Colon (tissue), 2 donors: Measurements from ENCODE around the gene INSYN1.

Experiments
- FAIRE-seq: peaks from 2 replicates; lab custom pipeline; 2012; peaks lifted over from hg19 to GRCh38; lab: Jason Lieb, UNC
- donor health status: control.
- donor health status: control.

The INSYN1 gene

DNA sequence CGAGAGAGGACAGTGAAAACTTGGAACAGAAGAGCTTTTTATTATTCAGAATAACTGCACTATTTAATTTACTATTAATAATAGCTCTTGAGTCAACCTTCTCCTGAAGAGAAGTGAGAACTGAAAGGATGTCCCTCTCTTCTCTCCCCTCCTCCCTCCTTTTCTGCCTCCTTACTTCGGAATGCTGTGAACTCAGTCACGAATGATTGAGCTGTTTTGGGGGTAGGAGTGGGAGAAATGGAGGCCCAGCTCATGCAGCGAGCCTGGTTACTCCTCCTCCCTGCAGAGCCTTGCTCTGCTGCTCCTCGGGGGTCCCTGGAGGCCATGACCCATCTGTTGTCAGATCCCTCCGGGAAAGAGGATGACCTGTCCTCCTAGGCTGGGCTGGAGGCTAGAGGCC lies 20.3 kb upstream of the INSYN1 start:
- FAIRE-seq, result no peak

DNA sequence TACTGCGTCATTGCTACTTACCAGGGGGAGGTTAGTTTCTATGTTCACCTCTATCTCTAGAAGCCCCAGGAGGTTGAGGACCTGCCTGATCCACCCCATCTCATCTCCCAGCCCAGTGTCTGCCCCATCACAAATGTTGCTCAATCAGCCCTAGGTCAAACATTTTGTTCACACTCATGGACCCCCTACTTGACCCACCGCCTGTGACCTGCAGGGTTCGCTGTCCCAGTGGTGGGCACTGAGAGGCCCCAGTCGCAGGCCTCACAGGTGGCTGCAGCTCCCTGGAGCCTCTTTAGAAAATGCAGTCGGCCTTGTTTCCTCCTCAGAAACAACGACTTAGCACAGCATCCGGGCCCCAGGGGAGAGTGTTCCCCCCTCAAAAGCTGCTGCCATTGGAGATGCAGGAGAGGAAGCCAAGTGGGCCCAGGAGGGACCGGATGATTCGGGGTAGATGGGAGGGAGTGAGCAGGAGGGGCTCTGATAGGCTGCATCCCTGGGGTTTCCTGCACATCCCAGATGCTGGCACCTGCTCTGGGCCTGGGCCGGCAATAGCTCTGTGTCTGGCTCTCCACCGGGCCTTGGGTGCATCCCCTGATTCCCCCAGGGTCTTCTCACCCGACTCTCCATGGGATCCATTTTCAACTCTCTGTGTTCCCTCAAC lies 18.4 kb upstream of the INSYN1 start:
- FAIRE-seq, result no peak

DNA sequence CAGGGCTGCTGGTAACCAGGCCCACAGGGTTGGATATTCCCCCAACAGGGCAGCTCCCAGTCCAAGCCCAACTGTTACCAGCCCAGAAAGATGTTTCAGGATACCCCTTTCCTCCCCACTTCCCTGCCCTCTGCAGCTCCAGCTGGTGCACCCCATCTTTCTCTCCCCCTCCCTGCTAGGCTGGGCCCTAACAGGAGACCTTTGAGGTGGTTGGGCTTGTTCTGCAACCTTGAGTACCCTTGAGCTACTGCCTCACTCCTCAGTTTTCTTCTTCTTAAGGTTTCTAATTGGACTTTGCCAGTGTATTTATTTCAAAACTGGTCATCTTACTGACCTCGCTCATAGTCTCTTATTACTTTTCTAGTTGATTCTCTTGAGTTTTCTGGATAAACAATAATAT lies 16.9 kb upstream of the INSYN1 start:
- FAIRE-seq, result no peak

DNA sequence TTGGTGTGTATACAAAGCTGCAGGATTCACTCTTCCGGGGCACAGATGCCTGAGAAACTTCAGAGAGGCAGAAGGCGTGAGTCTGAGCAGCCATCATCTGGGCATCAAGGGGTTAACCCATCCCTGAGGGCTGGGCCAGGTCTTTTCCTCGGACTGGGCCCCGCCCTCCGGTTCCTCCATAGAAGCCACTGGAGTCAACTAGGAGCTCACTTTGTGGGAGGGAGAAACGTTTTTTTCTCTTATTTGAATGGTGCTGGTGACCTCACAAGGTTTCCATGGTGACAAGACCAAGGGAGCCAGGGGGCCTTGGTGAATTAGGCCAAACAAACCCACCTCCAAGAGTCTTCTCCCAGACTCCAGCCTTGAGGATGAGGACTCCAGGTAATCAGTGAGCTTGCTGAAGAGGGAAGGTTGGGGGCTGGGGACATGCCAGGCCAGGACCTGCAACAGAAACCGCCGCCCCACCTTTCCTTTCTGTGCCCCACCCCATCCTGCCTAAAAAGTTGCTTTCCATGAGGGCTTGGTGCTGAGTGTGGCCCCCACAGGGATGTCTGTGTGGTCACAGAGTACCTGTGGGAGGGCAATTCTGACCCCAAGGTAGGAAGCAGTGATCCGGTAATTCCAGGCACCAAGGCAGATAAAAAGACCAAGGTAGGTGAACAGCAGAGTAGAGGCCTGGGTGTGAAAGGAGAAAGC lies 14.8 kb upstream of the INSYN1 start:
- FAIRE-seq, result no peak

DNA sequence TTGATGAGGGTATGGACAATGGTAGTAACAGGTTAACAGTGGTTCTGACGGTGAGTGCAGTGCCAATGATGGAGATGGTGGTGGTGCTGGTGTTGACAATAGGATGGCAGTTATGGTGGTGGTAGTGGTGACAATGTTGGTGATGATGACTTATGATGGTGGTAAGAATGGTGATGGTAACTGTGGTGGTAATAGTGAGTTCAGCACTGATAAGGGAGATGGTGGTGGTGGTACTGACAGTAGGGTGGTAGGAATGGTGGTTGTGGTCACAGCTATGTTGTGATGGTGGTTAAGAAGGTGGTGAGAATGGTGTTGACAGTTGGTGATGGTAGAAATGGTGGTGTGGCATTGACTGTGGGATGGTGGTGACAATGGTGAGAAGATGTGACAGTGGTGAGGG lies 13.4 kb upstream of the INSYN1 start:
- no peak for FAIRE-seq

DNA sequence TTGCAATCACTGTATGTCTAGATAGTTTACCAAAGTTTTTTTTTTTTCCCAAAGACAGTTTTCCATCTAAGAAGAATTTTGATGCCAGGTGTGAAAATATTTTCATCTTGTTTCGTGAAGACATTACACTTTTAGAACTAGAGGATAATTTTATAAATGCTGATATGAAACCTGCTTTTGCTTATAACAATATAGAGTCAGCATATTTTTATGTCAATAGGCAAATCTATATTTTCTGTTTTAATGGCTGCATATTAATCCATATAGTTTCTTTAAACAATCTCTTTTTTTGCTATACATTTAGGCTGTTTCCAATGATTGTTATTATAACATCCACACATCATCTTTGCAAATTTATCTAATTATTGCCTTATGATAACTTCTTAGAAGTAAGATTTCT lies 12.6 kb upstream of the INSYN1 start:
- FAIRE-seq, result no peak

DNA sequence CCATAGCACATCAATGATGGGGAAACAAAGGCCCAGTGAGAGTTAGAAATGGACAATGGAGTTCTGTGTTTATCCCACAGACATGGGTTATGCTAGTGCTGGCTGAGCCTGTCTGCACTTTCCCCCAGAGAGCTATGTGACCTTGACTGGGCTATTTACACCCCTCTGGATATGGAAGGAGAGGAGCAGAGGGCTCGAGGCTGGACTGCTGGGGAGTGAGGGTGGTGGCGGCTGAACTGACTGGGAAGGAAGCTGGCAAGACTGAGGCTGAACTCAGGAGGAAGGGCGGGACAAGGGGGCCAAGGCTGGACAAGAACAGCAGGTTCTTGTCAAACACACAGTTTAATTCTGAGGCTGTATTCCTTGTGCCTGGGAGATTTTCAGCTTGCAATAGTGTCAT lies 10.8 kb upstream of the INSYN1 start:
- no peak for FAIRE-seq

DNA sequence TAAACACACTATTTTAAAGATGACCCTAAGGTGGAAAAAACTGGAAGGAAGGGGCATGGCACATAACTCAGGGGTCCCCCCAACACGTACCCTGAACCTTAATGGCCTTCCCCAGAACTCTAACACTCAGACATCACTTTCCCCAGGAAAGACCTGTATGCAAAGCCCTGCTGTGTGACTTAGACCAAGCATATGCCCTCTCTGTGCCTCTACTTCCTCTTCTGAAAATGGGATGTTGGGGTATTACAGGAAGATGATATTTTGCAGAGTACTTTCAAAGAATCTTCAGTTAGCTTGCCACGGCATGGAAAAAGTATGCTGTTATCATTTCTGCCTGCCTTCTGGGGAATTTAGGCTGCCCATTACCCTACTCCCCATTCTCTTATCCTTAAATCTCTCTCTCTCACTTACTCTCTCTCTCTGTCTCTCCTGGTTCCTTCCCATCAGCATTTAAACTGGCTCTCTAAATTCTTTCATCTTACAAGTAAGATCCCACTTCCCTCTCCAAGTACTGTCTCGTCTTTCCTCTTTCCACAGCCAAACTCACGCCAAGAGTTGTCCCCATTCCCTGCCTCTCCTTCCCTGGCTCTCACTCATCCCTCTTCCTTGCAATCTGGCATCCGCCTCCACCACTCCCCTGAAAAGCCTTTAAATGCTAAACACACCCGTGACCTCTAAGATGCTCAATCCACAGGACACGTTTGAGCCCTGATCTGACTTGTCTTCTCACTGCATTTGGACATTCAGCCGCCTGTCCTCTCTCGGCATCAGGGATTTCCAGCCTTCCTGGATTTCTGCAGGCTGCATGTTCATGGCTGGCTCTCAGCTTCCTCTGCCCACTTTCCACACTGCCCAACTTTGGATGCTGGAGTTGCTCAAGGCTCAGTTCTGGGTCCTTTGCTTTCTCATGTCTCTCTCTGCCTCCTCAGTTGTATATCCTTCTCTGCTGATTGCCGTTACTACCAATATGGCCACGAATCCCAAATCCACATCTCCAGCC lies 7.5 kb upstream of the INSYN1 start:
- no peak for FAIRE-seq

DNA sequence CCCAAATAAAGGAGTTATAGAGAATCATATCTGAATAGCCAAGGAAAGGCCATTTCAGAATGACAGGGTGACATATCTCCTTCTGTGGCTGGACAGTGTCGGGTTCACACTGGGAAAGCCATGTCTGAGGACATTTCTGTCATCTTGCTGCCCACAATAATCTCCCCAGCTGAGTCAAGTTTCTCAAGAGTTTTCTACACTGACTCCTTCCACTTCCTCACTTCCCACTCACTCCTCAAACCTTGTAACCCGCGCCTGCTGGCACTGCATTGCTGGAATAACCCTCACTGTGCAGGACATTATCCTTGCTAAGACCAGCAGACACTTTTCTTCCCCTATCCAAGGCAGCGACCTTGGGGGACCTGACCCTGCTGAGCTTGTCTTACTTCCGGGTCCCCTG lies 5.3 kb upstream of the INSYN1 start:
- FAIRE-seq, result no peak

DNA sequence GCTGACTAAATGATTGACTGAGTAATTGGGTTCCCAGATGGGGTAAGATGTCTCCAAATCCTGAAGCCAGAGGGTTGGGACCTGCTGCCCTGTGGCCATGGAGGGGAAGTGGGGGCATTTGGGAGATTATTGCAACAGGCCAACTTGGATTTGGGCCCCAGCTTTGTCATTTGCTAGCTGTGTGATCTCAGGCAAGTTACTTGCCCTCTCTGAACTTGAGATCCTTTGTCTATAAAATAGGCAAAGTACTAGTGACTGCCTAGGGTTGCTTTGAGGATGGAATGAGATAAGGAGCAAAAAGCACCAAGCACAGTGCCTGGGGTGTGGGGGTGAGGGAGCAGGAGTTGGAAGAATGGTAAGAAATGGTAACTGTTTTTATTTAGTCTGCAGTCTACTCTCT lies 4.4 kb upstream of the INSYN1 start:
- FAIRE-seq, result no peak

DNA sequence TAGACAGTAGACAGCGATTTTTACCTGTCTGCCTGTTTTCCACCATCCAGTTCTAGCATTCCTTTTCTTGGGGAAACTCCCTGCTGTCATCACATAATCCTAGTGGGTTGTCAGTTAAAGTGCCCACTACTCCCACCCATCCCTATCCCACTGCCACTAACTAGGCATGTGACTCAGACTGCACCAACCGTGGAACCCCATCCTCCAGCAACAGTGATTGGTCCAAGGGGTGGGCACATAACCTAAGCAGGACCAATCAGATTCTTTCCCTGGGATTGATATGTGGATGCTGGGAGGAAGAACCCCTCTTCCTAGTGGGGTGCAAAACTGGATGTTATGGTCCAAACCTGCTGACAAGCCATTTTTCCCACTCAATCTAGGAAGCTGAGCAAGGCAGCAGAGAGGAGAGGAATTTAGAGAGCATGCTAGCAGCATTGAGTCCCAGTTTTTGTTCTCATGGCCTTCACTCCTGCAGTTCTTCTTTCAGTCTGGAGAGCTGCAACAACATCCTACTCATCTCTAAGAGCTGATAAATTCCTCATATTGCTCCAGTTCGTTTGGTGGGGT lies 3.9 kb upstream of the INSYN1 start:
- FAIRE-seq, result no peak

DNA sequence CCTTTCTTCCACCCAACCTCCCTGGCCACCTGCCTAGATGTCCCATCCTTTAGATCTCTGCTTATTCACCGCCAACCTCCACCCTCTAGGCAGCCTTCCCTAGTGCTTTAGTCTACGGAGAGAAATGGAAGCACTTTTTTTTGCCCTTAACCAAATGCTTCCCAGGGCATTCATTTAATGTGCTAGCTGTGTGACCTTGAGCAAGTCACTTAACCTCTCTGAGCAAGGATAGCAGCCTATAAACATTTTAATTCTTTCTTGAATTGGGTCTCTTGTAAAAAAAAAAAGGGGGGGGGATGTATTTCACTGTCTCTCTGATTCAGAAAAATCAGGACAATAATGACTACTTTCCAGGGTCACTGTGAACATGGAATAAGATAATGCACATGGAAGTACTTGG lies 3.2 kb upstream of the INSYN1 start:
- no peak for FAIRE-seq

DNA sequence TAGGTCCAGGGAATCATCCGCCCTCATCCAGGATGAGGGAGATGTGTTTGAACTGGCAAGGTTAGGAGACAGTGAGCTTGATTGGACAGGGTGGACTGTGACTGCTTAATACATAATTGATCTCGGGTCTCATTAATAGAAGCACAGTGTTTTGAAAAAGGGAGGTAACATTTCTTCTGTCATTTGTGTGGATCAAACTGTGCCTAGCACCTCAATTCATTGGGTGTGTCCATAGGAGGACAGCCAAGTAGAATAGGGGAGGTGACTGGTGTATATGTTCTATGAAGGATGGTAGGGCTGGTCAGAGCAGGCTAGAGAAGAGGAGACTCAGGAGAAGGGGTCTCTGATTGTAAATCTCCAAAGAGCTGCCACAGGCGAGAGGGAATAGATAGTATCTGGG lies 2.8 kb upstream of the INSYN1 start:
- FAIRE-seq, result no peak

DNA sequence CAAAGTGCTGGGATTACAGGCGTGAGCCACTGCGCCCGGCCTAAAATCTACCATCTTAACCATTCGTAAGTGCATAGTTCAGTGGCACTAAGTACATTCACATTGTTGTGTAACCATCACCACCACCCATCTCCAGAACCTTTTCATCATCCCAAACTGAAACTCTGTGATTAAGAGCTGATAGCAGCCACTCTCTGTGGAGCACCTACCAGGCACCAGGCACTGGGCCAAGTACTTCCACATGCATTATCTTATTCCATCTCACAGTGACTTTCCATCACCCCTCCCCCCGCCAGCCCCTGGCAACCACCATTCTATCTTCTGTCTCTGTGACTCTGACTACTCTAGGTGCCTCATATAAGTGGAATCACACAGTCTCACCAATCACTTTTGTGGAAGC lies 2.3 kb upstream of the INSYN1 start:
- FAIRE-seq, result no peak

DNA sequence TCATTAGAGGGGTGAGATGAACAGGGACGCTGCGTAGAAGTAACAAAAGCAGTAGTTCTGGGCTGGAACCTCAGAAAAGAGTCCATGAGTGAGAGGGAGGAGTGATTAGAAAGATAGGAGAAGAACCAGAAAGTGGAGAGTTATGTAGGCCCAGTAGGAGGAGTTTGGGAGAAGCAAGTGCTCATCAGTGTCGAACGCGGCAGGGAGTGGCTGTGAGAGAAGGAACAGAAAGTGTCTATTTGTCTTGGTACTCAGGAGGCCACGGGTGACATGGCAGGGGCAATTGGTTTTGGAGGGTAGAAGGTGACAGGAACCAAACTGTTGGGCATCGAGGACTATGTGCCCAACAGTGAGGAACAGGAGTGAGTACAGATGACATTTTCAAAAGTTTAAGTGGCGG lies 1.3 kb upstream of the INSYN1 start:
- FAIRE-seq, result no peak

DNA sequence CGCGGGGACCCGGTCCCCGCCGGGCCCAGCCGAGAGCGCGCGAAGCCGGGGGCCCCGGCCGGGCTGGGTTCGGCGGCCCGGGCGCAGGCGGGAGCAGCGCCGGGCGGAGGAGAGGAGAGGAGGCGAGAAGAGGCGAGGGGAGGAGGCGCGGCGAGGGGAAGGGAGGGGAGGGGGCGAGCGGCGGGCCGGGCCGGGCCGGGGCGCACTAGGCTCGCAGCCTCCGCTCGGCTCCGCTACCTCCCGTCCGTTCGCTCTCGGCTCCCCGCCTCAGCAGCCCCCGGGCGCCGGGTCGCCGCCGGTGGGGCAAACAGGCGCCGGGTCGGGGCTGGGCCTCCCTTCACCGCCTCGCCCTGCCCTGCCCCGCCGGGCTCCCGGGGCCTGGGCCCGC lies 351 bp downstream of the INSYN1 start:
- FAIRE-seq, result no peak

DNA sequence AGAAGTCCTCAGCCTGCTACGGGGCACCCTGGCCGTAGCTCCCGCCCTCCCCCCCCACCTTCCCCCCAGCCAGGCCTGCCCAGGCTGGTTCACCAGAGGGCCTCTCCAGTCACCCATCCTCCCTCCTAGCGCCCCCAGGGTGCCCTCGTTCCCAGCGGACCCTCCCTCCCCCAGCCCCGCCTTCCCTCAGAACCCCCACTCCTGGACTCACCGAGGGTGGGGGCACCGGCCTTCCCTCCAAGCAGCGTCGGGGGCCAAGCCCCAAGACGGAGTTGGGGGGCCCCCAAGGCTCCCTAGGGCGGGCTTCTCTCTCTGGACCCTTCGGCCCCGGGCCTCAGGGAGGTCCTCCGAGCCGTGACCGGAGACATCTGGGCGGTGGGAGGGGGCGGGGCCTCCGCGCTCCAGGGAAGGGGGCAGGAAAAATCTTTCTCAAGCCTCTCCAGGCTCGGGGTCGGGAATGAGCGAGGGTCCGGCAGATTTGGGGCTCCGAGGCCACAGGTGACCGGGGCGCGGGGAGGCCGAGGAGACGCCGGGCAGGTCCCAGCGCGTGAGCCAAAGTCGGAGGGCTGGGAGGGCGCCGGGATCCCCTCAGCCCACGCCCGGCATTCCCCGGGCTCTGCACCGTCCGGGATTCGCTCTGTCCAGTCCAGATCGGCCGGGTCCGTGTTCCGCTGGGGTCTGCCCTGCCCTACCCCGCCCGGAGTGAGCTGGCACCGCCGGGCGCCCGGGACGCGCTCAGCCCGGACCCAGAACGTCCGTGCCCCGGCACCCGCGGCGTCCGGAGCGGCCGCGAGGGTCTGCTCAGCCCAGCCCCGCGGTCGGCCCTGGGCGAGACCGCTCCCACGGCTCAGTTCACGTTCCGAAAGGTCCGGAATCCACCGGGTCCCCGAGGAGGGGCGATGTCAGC lies 999 bp downstream of the INSYN1 start:
- no peak for FAIRE-seq

DNA sequence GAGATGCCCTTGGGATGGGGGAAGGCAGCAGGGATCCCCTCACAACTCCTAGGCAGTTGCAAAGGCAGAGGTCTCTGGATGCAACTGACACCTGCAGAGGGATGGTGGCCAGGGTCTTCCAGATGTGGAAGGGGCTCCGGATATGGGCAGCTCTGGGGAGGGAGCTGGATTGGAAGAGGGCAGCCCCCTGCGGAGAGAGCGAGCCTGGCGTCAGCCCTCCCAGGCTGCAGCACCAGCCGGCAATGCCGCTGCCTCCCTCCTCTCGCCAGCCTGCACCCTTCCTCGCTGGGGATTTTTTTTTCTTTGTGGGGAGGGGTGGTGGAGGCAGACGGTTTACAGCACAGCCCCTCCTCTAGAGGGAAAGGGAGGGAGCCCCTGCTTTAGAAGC lies 1.6 kb downstream of the INSYN1 start:
- FAIRE-seq, result no peak

DNA sequence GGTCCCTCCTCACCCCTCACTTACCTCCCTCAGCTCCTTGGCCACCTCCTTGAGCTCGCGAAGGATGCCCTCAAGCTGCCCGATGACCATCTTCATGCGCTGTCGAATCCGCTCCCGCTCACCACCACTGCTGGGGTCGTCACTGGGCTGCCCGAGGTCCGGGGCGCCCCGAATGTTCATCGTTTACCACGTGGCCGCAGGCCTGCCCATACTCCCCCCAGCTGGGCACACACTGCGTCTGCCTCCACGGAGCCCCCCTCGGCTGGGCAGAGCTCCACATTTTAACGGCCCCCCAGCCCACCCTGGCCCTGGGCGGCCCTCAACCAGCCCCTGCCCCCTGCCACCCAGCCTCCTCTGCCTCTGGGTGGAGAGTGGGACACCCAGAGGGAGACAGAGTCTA lies 2.2 kb downstream of the INSYN1 start:
- no peak for FAIRE-seq

DNA sequence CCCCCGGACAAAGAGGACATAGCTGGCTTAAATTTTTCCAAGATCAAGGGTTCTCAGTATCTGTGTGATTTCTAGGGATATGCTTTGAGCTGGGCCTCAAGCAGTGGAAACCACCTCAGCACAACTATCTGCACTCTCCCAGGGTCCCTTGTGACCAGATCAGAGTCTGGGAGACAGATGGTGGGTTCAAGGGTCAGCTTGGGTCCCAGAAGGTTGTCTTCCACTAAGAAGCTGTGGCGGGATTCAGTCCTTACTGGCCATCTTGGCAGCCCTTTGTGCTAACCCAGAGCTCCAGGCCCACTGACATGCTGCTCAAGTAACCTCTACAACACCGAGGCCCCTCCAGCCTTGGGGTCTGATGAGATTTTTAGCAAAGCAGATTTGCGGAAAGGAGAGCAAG lies 2.7 kb downstream of the INSYN1 start:
- FAIRE-seq, result no peak

DNA sequence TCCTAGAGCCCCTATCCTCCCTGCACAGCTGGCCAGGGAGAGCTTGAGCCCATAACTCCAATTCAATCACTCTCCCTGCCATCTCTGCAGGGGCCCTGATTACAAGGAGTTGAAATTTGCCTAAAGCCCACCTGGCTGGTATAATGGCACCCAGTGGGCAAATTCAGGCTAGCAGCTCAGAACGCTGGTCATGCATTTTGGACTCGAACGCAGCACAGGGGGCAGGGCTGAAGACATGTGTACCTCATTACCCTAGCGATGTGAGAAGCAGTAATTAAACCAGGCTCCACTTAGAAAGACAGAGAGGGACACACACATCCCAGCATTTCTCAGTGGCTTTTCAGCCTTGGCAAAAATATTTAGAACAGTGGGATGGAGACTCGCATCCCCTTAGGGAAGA lies 3.2 kb downstream of the INSYN1 start:
- no peak for FAIRE-seq

DNA sequence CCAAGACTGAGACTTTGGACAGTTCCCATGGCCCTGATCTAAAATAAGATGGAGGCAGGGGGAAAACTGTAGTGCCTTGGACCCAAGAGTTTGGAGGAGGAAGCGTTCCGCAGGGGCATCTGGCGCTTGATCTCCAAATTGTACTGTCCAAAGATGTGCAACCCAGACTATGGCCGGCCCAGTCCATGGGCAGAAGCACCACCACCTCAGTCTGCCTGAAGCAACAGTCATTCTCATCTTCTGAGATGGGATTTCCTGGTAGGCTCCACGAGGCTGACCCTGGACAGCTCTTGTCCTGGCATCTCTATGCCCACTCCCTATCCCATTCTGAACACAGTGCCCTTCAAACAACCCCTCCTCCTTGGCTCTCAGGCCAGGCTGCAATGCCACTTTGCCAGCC lies 3.6 kb downstream of the INSYN1 start:
- no peak for FAIRE-seq
